Fibroblast of skin of left biceps (primary cell): ENCODE results near the gene DCAF8.

Experiments used
- DNase-seq, 2 experiments: peaks; one replicate each; pipeline ENCODE4 v3.0.0-alpha.2; 2013; ENCODE audit warnings: low read depth in 2 of 2

DCAF8 gene

GRCh38 chr1:160205242-160206035 is 56.9 kb downstream of the DCAF8 start, which contains the start of gene PEA15:
TSS of gene PEA15 (plus strand) at chr1:160205384. CDS start at chr1:160211545, 6,161 bp downstream.
- peak in 1 of 2 experiments; percentile 39 for DNase-seq

DNA sequence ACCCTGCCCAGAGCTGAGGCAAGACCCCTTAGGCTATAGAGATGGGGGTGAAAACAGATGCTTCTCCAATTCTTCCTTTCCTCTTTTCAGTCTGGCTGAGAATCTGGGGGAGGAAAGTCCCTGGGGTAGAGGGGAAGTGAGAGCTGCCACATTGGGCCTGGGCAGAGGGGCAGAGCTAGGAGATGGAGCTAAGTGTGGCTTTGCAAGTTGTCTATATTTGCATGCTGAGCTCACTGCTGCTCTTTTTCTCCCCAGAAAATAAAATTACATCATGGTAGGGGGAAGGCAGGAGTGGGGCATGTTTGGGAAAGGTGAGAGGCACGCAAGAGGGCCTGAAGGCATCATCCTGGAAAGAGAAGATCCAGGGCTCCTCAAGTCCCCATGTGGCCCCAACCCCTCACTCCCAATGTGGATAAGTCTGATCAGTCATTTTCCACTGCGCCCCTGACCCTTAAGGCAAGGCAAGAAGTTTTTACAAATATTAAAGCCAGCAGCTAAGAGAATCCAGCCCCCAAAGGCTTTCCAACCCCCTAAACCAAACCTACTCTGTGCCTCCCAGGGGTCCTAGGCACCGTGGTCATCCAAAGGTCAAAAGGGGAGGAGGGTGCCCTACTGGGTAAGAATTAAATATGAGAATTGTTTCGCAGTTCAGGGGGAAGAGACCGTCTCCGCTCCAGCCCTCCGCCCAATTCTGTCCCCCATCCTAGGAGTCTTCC is 57.7 kb downstream of the DCAF8 start:
- no peak for DNase-seq

GRCh38 chr1:160200786-160201185 is 61.6 kb downstream of the DCAF8 start:
- no peak for DNase-seq

- DNase-seq = no peak
Observed at GRCh38 chr1:160197231-160197630, 65.1 kb downstream of the DCAF8 start.

DNA sequence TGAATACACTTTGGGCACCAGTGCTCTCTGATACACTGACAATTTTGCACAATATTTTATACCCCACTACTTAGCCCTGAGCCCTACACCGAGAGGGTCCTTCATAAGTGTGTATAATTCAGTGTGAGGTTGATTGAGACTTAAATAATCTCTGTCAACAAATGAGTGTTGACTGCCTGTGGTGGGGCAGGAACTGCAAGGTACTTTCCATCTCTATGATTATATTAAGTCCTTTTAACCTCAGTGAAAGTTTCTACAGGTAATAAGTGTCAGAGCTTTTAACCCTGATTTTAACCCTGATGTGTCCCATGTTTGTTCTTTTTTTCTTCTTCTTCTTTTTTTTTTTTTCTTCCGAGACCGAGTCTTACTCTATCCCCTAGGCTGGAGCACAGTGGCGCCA is 66.2 kb downstream of the DCAF8 start:
- DNase-seq = no peak

GRCh38 chr1:160194737-160195059 is 67.7 kb downstream of the DCAF8 start:
- DNase-seq = no peak

DNA sequence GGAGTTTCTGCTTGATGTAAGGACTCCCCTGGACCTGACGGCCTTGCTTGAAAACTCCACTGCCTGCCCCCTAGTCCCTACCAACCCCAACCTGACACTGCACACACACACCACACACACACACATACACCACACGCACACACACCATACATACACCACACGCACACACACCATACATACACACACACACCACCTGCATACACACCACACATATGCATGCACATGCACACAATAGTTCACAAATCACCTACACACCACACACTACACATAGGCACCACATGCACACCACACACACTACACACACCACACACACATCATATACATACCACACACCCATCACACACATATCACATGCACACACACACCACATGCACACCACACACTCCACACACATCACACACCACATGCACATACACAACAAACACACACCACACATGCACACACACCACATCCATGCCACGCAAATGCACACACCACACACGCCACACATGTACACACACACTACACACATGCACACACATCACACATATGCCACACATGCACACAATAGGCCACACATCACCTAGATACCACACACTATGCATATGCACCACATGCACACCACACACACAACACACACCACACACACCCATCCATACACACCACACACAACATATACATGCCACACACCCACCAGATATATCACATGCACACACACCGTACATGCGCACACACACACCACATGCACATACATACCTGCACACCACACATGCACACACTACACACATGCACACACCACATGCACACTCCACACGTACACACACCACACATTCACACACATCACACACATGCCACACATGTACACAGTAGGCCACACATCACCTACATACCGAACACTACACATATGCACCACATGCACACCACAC is 68.3 kb downstream of the DCAF8 start:
- no peak for DNase-seq

- DNase-seq = peak; percentile 33 to 40
Observed at GRCh38 chr1:160193091-160193819, 69.1 kb downstream of the DCAF8 start.

DNA sequence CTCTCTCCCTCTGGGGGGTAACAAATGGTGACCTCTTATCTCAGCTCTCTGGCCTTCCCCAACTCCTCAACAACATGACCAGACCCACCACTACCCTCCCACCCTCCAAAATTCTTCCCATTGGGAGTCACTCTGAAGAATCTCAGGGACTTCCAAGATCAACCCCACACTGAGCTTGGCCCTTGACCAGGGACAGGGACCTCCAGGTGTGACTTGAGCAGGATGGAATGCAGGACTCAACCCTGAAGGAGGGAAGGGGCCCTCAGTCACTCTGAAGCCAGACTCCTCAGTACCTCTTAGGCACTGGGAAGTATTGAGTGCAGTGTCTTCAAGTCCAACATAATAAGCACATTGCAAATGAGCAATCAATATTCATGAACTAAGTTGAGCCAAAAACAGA is 70.1 kb downstream of the DCAF8 start:
- no peak for DNase-seq

DNA sequence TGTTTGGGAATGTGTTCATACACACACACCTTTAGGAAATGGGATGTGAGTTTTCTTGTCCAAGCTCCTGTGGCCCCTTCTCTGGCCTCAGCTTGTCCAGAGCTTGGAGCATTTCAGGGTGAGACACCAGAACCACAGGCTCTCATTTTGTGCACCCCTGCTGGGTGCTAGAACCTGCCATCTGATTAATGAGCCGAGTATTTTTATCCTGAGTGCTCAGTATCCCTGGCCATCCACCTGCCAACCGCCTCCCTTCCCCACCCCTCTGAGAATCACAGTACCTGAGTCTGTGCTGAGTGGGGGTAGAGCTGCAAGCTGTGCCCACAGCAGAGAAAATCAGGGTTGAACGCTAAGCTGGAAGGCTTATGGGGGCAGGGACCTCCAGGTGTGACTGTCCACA is 70.6 kb downstream of the DCAF8 start:
- DNase-seq = no peak

DNA sequence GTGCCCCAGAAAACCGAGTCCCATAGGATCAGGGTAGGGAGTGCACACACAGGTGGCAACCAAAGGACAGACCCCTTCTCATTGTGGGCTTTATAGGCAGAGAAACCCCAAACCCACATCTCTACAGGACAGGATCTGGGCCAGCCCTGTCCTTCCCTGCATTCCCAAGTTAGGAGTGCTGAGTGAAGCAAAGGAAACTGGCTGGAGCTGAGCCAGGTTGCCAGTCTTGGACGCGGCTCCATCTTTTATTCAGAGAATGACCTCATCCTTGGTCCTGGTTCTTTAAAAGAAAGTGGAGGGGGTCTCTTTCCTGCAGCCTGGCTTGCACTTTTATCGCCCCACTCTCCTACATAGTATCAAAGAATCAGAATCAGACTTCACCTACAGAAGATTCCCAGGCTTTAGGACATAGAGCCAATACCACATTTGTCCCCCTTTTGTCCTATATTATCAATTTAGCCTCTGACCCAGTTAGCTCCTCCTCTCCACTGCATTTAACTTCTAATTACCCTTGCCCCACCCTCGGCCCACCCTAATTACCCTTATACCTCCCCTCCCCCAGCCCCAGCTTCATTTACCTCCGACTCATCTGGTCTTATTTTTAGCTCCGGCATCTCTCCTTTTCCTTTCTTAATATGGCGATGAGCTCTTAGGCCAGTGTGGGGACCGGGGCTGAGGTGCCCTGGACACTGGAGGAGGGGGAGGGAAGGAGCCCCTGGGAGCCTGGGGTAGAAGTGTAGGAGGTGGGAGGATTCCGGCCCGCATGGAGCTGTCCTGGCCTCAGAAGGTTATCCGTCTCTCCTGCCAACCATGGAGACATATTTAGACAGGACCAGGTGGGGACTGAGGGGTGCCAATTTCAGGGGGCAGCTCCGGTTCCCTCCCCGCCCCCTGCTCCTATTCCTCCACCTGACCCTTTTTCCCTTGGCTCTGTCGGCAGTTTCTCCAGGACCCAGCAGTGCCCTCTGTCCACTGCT is 72.4 kb downstream of the DCAF8 start, which contains the start of gene CASQ1:
CASQ1 (plus strand) TSS at position 927 of the 977 bp plus-strand sequence. CDS start 177 bp downstream, outside the sequence.
- no peak for DNase-seq

- no peak for DNase-seq
Observed at GRCh38 chr1:160188341-160188740, 74.0 kb downstream of the DCAF8 start.

- no peak for DNase-seq
Observed at GRCh38 chr1:160187407-160187806, 74.9 kb downstream of the DCAF8 start.

DNA sequence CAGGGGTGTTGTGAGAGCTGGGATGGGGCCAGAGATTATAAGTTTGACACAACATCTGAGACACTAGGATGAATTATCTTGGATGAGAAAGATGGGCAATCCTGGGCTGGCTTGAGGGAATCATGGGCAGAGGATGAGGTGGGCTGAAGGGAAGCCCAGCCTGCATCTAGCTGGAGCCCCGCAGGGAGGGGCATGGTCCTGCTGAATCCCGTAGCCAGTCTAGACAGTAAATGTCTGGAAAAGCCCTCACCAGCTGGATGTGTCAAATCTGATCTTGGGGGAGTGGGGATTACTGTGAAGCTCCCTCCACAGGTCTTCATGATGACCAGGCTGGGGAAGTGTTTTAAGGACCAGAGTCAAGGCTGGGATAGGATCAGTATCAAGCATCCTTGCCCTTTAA is 75.6 kb downstream of the DCAF8 start:
- DNase-seq = no peak

DNA sequence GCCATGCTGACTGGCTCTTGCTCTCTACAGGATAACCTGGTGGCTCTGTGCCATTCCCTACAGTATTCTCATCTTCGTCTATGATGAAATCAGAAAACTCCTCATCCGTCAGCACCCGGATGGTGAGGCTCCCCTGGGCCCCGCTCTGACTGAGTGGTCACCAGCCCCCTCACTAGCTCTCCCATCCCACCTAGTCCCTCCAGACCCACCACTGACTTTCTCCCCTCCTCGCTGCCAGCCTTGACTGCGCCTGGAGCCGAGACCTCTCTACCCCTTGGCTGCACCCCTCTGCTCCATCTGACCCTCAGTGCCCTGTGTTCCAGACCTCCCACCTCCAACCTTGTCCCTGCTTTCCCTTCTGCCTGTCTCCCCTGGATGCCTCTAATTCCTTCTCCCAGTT is 76.1 kb downstream of the DCAF8 start:
- DNase-seq = no peak

DNA sequence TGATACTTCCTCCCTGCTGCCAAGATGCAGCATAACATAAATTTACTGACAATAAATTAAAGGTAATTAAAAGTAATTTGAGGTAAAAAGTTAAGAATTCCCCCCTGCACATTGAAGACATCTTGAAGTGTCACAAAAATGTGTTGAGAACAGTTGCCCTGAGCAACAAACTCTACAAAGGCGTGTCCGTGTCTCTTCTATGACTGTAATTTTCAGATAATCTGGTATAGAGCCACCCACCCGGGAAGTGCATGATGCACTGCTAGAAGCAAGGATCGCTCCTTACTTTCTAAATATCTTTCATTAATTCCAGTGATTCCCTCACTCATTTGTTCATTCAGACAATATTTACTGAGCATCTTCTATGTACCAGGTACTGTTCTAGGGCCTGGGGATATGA is 83.0 kb downstream of the DCAF8 start:
- no peak for DNase-seq

GRCh38 chr1:160178731-160179130 is 83.6 kb downstream of the DCAF8 start:
- no peak for DNase-seq

DNA sequence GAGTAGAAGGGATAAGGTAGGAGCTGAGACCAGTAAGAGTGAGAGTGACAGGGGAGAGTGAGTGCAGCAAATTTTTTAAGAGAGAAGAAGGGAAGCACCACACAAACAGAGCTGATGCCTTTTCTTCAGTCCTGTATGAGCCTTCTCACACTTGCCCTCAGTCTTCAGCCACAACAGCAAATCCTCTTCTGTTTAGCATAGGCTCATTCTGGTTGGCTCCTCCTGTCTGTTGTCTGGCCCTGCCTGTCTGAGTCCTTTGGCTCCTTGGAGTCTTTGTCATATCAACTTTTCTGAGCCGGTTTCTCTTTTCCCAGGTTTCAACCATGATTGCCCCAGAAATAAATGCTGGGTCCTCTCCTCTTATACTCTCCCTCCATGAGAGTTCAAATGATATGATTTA is 84.7 kb downstream of the DCAF8 start:
- DNase-seq = no peak

DNA sequence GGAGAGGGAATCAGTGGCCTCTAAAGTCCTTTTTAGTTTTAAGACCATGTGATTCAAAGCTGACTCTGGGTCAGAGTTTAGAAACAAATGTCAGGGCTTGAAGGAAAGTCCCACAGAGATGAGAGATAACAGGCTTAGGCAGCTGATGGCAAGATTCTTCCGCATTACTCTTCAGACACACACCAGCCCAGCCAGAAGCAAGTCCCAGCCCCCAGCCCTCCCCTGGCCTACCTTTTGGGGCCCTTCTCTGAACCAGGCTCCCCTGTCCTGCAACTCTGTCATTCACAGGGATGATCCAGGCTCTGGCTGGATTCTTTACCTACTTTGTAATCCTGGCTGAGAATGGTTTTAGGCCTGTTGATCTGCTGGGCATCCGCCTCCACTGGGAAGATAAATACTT is 85.1 kb downstream of the DCAF8 start:
- DNase-seq = no peak

DNA sequence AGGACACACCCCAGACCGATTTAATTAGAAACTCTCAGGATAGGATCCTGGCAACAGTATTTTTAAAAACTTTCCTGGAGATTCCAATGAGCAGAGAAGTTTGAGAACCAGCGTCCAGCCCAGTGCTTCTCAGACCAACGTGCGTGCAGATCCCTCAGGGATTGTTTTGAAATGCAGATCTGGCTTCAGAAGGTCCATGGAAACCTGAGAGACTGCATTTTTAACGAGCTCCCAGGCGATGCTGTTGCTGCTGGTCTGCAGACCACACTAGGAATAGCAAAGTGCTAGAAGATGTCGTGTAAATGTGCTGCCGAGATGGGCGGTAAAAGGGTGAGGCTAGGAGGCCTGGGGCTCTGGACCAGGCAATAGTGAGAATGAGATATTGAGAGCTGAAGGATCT is 90.4 kb downstream of the DCAF8 start:
- DNase-seq = no peak
